ENCODE data around the gene FSD2. TPM values are rescaled to one million over a fixed set of nuclear protein-coding genes. Genes with fewer than 3 reads are reported as not detected.
"Not testable (repeated sequence)": the region's sequence is repeated elsewhere in the genome, so short reads cannot be mapped to it uniquely, and the experiment has no call there.

FSD2 gene
- total and polyA plus RNA-seq, 2 donors (not counting 1 experiment from before 2014, with no cell fraction given) = not detected

DNA sequence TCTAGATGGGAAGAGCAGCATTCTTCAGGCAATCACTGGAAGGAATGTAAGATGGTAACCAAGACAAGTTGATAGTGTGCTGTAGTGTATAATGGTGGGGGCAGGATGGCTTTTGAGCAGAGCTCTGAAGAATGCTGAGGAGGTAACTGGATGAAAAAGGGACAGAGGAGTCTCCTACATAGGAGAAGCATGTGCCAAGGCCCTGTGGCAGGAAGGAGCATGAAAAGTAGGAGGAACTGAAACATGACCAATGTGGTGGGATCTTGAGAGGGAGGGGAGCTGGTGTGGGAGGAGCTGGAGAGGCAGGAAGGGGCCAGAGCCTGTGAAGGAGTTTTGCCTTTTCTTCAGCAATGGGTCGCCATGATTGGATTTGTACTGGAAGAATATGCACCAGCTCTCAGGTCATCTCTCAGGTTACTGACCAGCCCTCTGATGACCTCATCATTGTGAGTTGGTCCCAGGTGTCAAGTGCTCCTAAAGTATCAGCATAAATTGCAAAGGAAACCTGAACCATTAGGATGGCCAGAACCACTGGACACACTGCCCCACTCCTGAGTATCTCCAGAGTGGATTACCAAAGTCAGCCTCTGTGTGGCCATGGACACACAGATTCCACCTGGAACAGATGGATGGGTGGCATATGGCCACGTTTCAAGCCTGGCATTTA, 38.6 kb downstream of the FSD2 start:
- ChIA-PET CTCF (interaction anchor here (0.7 kb wide), 1 partner anchor 24 kb away, joined by 3 read pairs; no protein-coding TSS in a partner anchor), POLR2A (no interaction called here)
- Mint-ChIP-seq H3K9me3 (ENCODE audit: insufficient read depth) (no peaks in the 10 kb centered on the region), H3K4me1 (peaks cover 4% of the 10 kb centered on the region), H3K4me3 (no peak overlapping the region), H3K27ac (no peak overlapping the region), H3K27me3 (no peaks in the 10 kb centered on the region)
- no peak overlapping the region for H2AFZ ChIP-seq (ENCODE audit: insufficient read depth, low read depth, low read length, poor library complexity, severe bottlenecking)
- H3K36me3 ChIP-seq (replicated peaks in 1 of 2; ENCODE audit: control extremely low read depth in 1 of 2, control insufficient read depth in 1 of 2, extremely low read depth in 1 of 2, insufficient read depth in 2 of 2, low read length in 1 of 2) = no peaks in the 10 kb centered on the region
- no peak overlapping the region for H3K4me3 ChIP-seq (ENCODE audit: control extremely low read depth in 1 of 5, extremely low read depth in 1 of 5, insufficient read depth in 1 of 5, low read depth in 2 of 5, low read length in 4 of 5)
- H3K9me3 ChIP-seq (ENCODE audit: control extremely low read depth in 1 of 3, control insufficient read depth in 2 of 3, insufficient read depth in 1 of 3, low read length in 2 of 3) = peaks cover 0 to 5% (median 3%) of the 10 kb centered on the region in 3 donors
- intact Hi-C loops (cut with micrococcal nuclease) = no loop called here
- H3K9ac ChIP-seq (ENCODE audit: low read length) = no peak overlapping the region
- H4K20me1 ChIP-seq (ENCODE audit: control insufficient read depth, insufficient read depth, low read length, poor library complexity, severe bottlenecking) = no peaks in the 10 kb centered on the region
- ATAC-seq (ENCODE audit: low read depth) (no peak), DNase-seq (no peak)
- no peaks in the 10 kb centered on the region for H3K4me1 ChIP-seq (ENCODE audit: control insufficient read depth in 2 of 2, insufficient read depth in 2 of 2, low read length in 2 of 2)
- 100% methylated on average over 2 of the region's 2 CpGs for WGBS (ENCODE audit: insufficient coverage)
- H3K4me2 ChIP-seq (replicated peaks; ENCODE audit: low read depth, low read length, poor library complexity, severe bottlenecking) = no peak overlapping the region
- TF ChIP-seq, protein P1, sequence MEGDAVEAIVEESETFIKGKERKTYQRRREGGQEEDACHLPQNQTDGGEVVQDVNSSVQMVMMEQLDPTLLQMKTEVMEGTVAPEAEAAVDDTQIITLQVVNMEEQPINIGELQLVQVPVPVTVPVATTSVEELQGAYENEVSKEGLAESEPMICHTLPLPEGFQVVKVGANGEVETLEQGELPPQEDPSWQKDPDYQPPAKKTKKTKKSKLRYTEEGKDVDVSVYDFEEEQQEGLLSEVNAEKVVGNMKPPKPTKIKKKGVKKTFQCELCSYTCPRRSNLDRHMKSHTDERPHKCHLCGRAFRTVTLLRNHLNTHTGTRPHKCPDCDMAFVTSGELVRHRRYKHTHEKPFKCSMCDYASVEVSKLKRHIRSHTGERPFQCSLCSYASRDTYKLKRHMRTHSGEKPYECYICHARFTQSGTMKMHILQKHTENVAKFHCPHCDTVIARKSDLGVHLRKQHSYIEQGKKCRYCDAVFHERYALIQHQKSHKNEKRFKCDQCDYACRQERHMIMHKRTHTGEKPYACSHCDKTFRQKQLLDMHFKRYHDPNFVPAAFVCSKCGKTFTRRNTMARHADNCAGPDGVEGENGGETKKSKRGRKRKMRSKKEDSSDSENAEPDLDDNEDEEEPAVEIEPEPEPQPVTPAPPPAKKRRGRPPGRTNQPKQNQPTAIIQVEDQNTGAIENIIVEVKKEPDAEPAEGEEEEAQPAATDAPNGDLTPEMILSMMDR (IDR thresholded peaks at IDR 0.05) = no peak
- TF ChIP-seq EZH2 (IDR thresholded peaks at IDR 0.05; ENCODE audit: borderline replicate concordance, insufficient read depth, low read depth, low read length, poor library complexity, severe bottlenecking) = no peak
- no peaks in the 10 kb centered on the region for H3K27me3 ChIP-seq (replicated peaks in 1 of 4; ENCODE audit: control extremely low read depth in 1 of 4, control insufficient read depth in 3 of 4, insufficient read depth in 4 of 4, low read length in 3 of 4)
- H3K79me2 ChIP-seq (ENCODE audit: control insufficient read depth, insufficient read depth, low read length) = no peaks in the 10 kb centered on the region
- no peak overlapping the region for H3K27ac ChIP-seq (ENCODE audit: low read length in 2 of 2)

DNA sequence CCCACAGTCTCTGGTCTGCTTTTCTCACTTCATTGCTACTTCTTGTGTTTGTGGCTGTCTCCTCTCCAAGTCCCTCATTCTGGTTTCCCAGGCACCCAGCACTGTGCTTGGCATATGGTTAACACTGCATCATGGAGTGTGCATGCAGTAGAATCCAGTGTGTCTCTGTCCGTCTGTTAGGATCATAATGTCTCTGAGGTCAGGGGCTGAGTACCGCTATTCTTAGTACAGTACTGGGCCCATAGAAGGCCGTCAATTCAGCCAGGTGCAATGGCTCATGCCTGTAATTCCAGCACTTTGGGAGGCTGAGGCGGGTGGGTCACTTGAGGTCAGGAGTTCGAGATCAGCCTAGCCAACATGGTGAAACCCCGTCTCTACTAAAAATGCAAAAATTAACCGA, 39.7 kb downstream of the FSD2 start:
- H3K4me1 Mint-ChIP-seq; H3K27me3 Mint-ChIP-seq; H3K4me2 ChIP-seq (replicated peaks; ENCODE audit: low read depth, low read length, poor library complexity, severe bottlenecking); H3K9me3 Mint-ChIP-seq (ENCODE audit: insufficient read depth); POLR2A ChIA-PET; H2AFZ ChIP-seq (ENCODE audit: insufficient read depth, low read depth, low read length, poor library complexity, severe bottlenecking); DNase-seq; ATAC-seq (ENCODE audit: low read depth); H3K79me2 ChIP-seq (ENCODE audit: control insufficient read depth, insufficient read depth, low read length); H3K27me3 ChIP-seq (replicated peaks in 1 of 4; ENCODE audit: control extremely low read depth in 1 of 4, control insufficient read depth in 3 of 4, insufficient read depth in 4 of 4, low read length in 3 of 4); H3K4me3 Mint-ChIP-seq; H3K27ac ChIP-seq (ENCODE audit: low read length in 2 of 2); H3K36me3 ChIP-seq (replicated peaks in 1 of 2; ENCODE audit: control extremely low read depth in 1 of 2, control insufficient read depth in 1 of 2, extremely low read depth in 1 of 2, insufficient read depth in 2 of 2, low read length in 1 of 2); CTCF ChIA-PET; H3K4me3 ChIP-seq (ENCODE audit: control extremely low read depth in 1 of 5, extremely low read depth in 1 of 5, insufficient read depth in 1 of 5, low read depth in 2 of 5, low read length in 4 of 5); H3K4me1 ChIP-seq (ENCODE audit: control insufficient read depth in 2 of 2, insufficient read depth in 2 of 2, low read length in 2 of 2); H3K9ac ChIP-seq (ENCODE audit: low read length); H3K27ac Mint-ChIP-seq; H4K20me1 ChIP-seq (ENCODE audit: control insufficient read depth, insufficient read depth, low read length, poor library complexity, severe bottlenecking); H3K9me3 ChIP-seq (ENCODE audit: control extremely low read depth in 1 of 3, control insufficient read depth in 2 of 3, insufficient read depth in 1 of 3, low read length in 2 of 3); intact Hi-C loops (cut with micrococcal nuclease): not testable (repeated sequence)
- 94% methylated on average over 7 of the region's 7 CpGs for WGBS (ENCODE audit: insufficient coverage)

All from B cell (primary cell).